ENCODE measurements around the gene ACAP2. TPM values are rescaled to one million over a fixed set of nuclear protein-coding genes. Genes with fewer than 3 reads are reported as not detected.
"Not testable (repeated sequence)": the region's sequence is repeated elsewhere in the genome, so short reads cannot be mapped to it uniquely, and the experiment has no call there.

ACAP2 gene
- polyA plus RNA-seq, 3 donors, result 41.5 to 96.5 (median 71.6) TPM

DNA sequence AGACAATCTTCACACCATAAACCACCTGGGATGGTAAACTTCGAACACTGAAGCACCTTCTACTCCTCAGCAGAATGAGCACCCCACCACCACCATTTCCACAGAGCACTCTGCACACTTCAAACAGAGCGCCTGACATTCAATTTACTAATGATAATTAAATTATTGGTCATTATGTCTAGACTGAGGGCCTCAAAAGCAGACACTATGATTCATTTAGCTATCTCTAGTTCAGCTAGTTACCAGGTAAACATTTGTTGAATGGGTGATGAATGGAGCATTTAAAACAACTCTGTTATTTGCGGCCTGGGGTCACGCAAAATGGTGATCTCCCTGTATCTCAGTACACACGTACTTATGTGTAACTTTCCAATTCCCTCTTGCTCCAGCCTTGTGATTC is 40.9 kb downstream of the ACAP2 start:
- TF ChIP-seq, protein P1, sequence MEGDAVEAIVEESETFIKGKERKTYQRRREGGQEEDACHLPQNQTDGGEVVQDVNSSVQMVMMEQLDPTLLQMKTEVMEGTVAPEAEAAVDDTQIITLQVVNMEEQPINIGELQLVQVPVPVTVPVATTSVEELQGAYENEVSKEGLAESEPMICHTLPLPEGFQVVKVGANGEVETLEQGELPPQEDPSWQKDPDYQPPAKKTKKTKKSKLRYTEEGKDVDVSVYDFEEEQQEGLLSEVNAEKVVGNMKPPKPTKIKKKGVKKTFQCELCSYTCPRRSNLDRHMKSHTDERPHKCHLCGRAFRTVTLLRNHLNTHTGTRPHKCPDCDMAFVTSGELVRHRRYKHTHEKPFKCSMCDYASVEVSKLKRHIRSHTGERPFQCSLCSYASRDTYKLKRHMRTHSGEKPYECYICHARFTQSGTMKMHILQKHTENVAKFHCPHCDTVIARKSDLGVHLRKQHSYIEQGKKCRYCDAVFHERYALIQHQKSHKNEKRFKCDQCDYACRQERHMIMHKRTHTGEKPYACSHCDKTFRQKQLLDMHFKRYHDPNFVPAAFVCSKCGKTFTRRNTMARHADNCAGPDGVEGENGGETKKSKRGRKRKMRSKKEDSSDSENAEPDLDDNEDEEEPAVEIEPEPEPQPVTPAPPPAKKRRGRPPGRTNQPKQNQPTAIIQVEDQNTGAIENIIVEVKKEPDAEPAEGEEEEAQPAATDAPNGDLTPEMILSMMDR (IDR thresholded peaks at IDR 0.05), result no peak
- intact Hi-C loops (cut with micrococcal nuclease), result no loop called here
- H3K9ac ChIP-seq (ENCODE audit: insufficient read depth, low read length, poor library complexity, severe bottlenecking), result no peak overlapping the region
- Mint-ChIP-seq H3K27me3 (ENCODE audit: low read depth in 3 of 3) (no peaks in the 10 kb centered on the region), H3K36me3 (peaks cover 2 to 6% of the 10 kb centered on the region in 2 donors), H3K4me1 (peaks cover 31% of the 10 kb centered on the region), H3K4me3 (no peak overlapping the region), H3K27ac (peak overlapping the region in 4 of 7 donors; percentile 33 to 63 (median 44)), H3K9me3 (no peaks in the 10 kb centered on the region)
- H3K79me2 ChIP-seq (ENCODE audit: insufficient read depth, low read length), result peaks cover 100% of the 10 kb centered on the region
- no peak for DNase-seq
- H2AFZ ChIP-seq (ENCODE audit: insufficient read depth, low read depth, low read length, poor library complexity, severe bottlenecking), result no peak overlapping the region
- no peak overlapping the region for H3K4me2 ChIP-seq (replicated peaks; ENCODE audit: extremely low read depth, low read length, poor library complexity, severe bottlenecking)
- H3K4me1 ChIP-seq (ENCODE audit: control insufficient read depth in 1 of 2, insufficient read depth in 2 of 2, low read length in 2 of 2), result peaks cover 9 to 21% of the 10 kb centered on the region in 2 donors
- peaks cover 100% of the 10 kb centered on the region for H4K20me1 ChIP-seq (ENCODE audit: insufficient read depth, low read length)
- H3K27ac ChIP-seq (ENCODE audit: low read depth in 1 of 2, low read length in 2 of 2), result peak overlapping the region in 1 of 2 donors; percentile 28
- no peak overlapping the region for H3K4me3 ChIP-seq (replicated peaks in 1 of 3; ENCODE audit: low read depth in 2 of 3, low read length in 3 of 3)
- no peaks in the 10 kb centered on the region for H3K36me3 ChIP-seq (replicated peaks in 1 of 2; ENCODE audit: control insufficient read depth in 1 of 2, insufficient read depth in 2 of 2, low read length in 2 of 2)
- no CpG with 5 or more reads among the region's 5 CpGs for WGBS (ENCODE audit: insufficient coverage)
- H3K9me3 ChIP-seq (replicated peaks in 1 of 2; ENCODE audit: control insufficient read depth in 1 of 2, insufficient read depth in 1 of 2, low read length in 2 of 2), result no peaks in the 10 kb centered on the region
- H3K27me3 ChIP-seq (ENCODE audit: control insufficient read depth in 2 of 2, insufficient read depth in 2 of 2, low read length in 2 of 2), result no peaks in the 10 kb centered on the region

DNA sequence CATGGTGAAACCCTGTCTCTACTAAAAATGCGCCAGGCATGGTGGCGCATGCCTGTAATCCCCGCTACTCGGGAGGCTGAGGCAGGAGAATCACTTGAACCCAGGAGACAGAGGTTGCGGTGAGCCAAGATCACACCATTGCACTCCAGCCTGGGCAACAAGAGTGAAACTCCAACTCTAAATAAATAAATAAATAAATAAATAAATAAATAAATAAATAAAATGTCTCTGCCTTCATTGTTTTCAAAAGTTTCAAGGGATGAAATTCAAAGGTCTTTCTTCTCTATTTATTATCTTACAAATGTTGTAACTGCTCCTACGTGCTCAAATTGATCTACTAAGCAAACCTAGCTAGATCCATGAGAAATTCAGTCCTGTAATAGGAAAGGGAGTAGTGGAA is 44.4 kb downstream of the ACAP2 start:
- Histone ChIP-seq H3K4me1 (ENCODE audit: control insufficient read depth in 1 of 2, insufficient read depth in 2 of 2, low read length in 2 of 2) (peaks cover 16 to 22% of the 10 kb centered on the region in 2 donors), H4K20me1 (ENCODE audit: insufficient read depth, low read length) (peaks cover 100% of the 10 kb centered on the region), H3K79me2 (ENCODE audit: insufficient read depth, low read length) (peaks cover 100% of the 10 kb centered on the region)
- H3K27ac Mint-ChIP-seq; H3K9me3 ChIP-seq (replicated peaks in 1 of 2; ENCODE audit: control insufficient read depth in 1 of 2, insufficient read depth in 1 of 2, low read length in 2 of 2); H3K27me3 ChIP-seq (ENCODE audit: control insufficient read depth in 2 of 2, insufficient read depth in 2 of 2, low read length in 2 of 2); H3K27ac ChIP-seq (ENCODE audit: low read depth in 1 of 2, low read length in 2 of 2); H3K4me3 Mint-ChIP-seq; H2AFZ ChIP-seq (ENCODE audit: insufficient read depth, low read depth, low read length, poor library complexity, severe bottlenecking); H3K36me3 ChIP-seq (replicated peaks in 1 of 2; ENCODE audit: control insufficient read depth in 1 of 2, insufficient read depth in 2 of 2, low read length in 2 of 2); H3K9ac ChIP-seq (ENCODE audit: insufficient read depth, low read length, poor library complexity, severe bottlenecking); H3K36me3 Mint-ChIP-seq; intact Hi-C loops (cut with micrococcal nuclease); H3K27me3 Mint-ChIP-seq (ENCODE audit: low read depth in 3 of 3); H3K4me3 ChIP-seq (replicated peaks in 1 of 3; ENCODE audit: low read depth in 2 of 3, low read length in 3 of 3); H3K4me2 ChIP-seq (replicated peaks; ENCODE audit: extremely low read depth, low read length, poor library complexity, severe bottlenecking); DNase-seq; H3K9me3 Mint-ChIP-seq: not testable (repeated sequence)
- no CpG with 5 or more reads among the region's 6 CpGs for WGBS (ENCODE audit: insufficient coverage)
- peaks cover 29% of the 10 kb centered on the region for H3K4me1 Mint-ChIP-seq
